Muscle layer of duodenum (tissue), 2 donors: ENCODE results near the gene GJC3.
"Not testable (repeated sequence)": the region's sequence is repeated elsewhere in the genome, so short reads cannot be mapped to it uniquely, and the experiment has no call there.

Source experiments
- H3K27ac ChIP-seq: one replicate; pipeline ENCODE4 v1.7.0; 2013; ENCODE audit warnings: mild to moderate bottlenecking, low read length
- H3K27me3 ChIP-seq: one replicate; pipeline ENCODE4 v1.7.0; 2013; ENCODE audit warnings: low read depth, mild to moderate bottlenecking, control low read depth, low read length
- H3K36me3 ChIP-seq, 2 donors: one replicate each; pipeline ENCODE4 v1.7.0; 2013; ENCODE audit warnings: low read length in 2 of 2, control low read depth in 1 of 2, mild to moderate bottlenecking in 1 of 2; ENCODE audit not compliant: insufficient read depth in 2 of 2, control insufficient read depth in 1 of 2
- H3K4me1 ChIP-seq, 2 donors: one replicate each; pipeline ENCODE4 v1.7.0; 2013; ENCODE audit warnings: low read length in 2 of 2, mild to moderate bottlenecking in 2 of 2, control low read depth in 1 of 2, moderate library complexity in 1 of 2; ENCODE audit not compliant: insufficient read depth in 2 of 2, control insufficient read depth in 1 of 2
- H3K4me3 ChIP-seq, 2 donors: one replicate each; pipeline ENCODE4 v1.7.0; 2013; ENCODE audit warnings: low read length in 2 of 2, low read depth in 1 of 2, mild to moderate bottlenecking in 1 of 2
- H3K9me3 ChIP-seq, 2 donors: one replicate each; pipeline ENCODE4 v1.7.0; 2013; ENCODE audit warnings: low read length in 2 of 2, control low read depth in 1 of 2, mild to moderate bottlenecking in 1 of 2; ENCODE audit not compliant: control insufficient read depth in 1 of 2
- donor health status: healthy.

Gene GJC3

GRCh38 chr7:99953649-99954048 lies 24.2 kb upstream of the GJC3 start:
- Histone ChIP-seq H3K9me3 (no peaks in the 10 kb centered on the region), H3K27ac (no peak overlapping the region), H3K4me3 (no peak overlapping the region), H3K4me1 (no peaks in the 10 kb centered on the region), H3K27me3 (no peaks in the 10 kb centered on the region), H3K36me3 (no peaks in the 10 kb centered on the region)

- not testable (repeated sequence) for H3K9me3 ChIP-seq, H3K27me3 ChIP-seq, H3K36me3 ChIP-seq, H3K4me1 ChIP-seq, H3K4me3 ChIP-seq, H3K27ac ChIP-seq
Observed at GRCh38 chr7:99952649-99953048, 23.2 kb upstream of the GJC3 start.

GRCh38 chr7:99950819-99951218 lies 21.4 kb upstream of the GJC3 start:
- H3K27me3 ChIP-seq, H3K9me3 ChIP-seq, H3K4me1 ChIP-seq, H3K4me3 ChIP-seq, H3K27ac ChIP-seq, H3K36me3 ChIP-seq: not testable (repeated sequence)

GRCh38 chr7:99949645-99950228 lies 20.3 kb upstream of the GJC3 start:
- no peaks in the 10 kb centered on the region for H3K36me3 ChIP-seq
- H3K4me3 ChIP-seq, result no peak overlapping the region
- no peaks in the 10 kb centered on the region for H3K9me3 ChIP-seq
- no peaks in the 10 kb centered on the region for H3K4me1 ChIP-seq
- no peaks in the 10 kb centered on the region for H3K27me3 ChIP-seq
- H3K27ac ChIP-seq, result no peak overlapping the region

DNA sequence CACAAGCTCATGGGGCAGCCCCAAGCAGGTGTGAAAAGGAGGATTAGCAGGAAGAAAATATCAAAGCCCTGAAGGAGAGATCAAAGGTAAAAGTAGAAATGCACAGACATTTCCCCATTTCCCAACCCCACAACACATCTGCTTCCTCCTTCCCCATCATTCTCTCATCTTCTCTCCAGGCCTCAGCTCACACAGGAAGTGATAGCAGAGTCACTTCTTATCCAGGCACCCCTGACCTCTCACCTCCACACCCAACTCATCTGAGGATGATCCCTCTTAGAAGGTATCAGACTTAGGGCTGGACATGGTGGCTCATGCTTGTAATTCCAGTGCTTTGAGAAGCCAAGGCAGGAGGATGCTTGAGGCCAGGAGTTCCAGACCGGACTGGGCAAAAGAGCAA lies 18.2 kb upstream of the GJC3 start:
- Histone ChIP-seq H3K4me3 (no peak overlapping the region), H3K27ac (no peak overlapping the region), H3K4me1 (no peaks in the 10 kb centered on the region), H3K9me3 (no peaks in the 10 kb centered on the region), H3K27me3 (peaks cover 3% of the 10 kb centered on the region), H3K36me3 (no peaks in the 10 kb centered on the region)

- H3K36me3 ChIP-seq, result no peaks in the 10 kb centered on the region
- peaks cover 3% of the 10 kb centered on the region for H3K27me3 ChIP-seq
- H3K9me3 ChIP-seq, result no peaks in the 10 kb centered on the region
- H3K4me1 ChIP-seq, result no peaks in the 10 kb centered on the region
- no peak overlapping the region for H3K4me3 ChIP-seq
- no peak overlapping the region for H3K27ac ChIP-seq
Observed at GRCh38 chr7:99944497-99945070, 15.2 kb upstream of the GJC3 start.

GRCh38 chr7:99943641-99944496 lies 14.4 kb upstream of the GJC3 start:
- H3K27ac ChIP-seq, result no peak overlapping the region
- peaks cover 3% of the 10 kb centered on the region for H3K27me3 ChIP-seq

GRCh38 chr7:99938296-99938695 lies 8.9 kb upstream of the GJC3 start:
- H3K27ac ChIP-seq, result no peak overlapping the region
- no peaks in the 10 kb centered on the region for H3K4me1 ChIP-seq
- H3K9me3 ChIP-seq, result no peaks in the 10 kb centered on the region
- H3K27me3 ChIP-seq, result peaks cover 6% of the 10 kb centered on the region
- H3K36me3 ChIP-seq, result no peaks in the 10 kb centered on the region
- H3K4me3 ChIP-seq, result no peak overlapping the region

More at GRCh38 chr7:99943641-99944496, 14.4 kb upstream of the GJC3 start:
- no peak overlapping the region for H3K4me3 ChIP-seq
- no peaks in the 10 kb centered on the region for H3K36me3 ChIP-seq
- H3K4me1 ChIP-seq, result no peaks in the 10 kb centered on the region
- H3K9me3 ChIP-seq, result no peaks in the 10 kb centered on the region

DNA sequence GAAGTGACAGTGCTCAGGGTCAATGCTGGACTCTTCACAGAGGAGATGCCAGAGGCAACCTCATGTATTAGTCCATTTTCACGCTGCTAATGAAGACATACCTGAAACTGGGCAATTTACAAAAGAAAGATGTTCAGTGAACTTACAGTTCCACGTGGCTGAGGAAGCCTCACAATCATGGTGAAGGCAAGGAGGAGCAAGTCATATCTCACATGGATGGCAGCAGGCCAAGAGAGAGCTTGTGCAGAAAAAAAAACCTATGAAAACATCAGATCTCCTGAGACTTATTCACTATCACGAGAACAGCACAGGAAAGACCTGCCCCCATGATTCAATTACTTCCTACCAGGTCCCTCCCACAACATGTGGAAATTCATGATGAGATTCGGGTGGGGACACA lies 5.6 kb upstream of the GJC3 start:
- H3K27me3 ChIP-seq, result not testable (repeated sequence)

GRCh38 chr7:99930376-99930775 lies 956 bp upstream of the GJC3 start:
- Histone ChIP-seq H3K27ac (no peak overlapping the region), H3K27me3 (peaks cover 6% of the 10 kb centered on the region), H3K9me3 (no peaks in the 10 kb centered on the region), H3K4me3 (no peak overlapping the region), H3K36me3 (no peaks in the 10 kb centered on the region), H3K4me1 (peaks cover 0 to 14% of the 10 kb centered on the region in 2 donors)

More for the DNA sequence above, 5.6 kb upstream of the GJC3 start:
- not testable (repeated sequence) for H3K4me3 ChIP-seq, H3K27ac ChIP-seq, H3K36me3 ChIP-seq, H3K4me1 ChIP-seq, H3K9me3 ChIP-seq

DNA sequence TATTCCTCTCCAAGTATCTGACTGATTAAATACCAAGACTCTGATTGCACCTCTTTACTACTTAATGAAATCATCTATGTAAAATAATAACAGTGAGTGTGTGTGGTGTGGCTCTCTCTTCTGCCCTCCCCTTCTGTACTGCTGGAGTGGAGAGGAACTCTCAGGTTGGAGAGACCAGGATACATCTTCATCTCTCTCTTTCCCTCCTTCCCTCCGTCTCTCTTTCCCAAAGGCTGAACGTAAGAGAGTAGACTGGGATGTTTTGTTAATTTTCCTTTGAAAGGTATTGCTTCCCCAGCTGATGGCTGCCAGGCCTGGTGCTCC lies 272 bp upstream of the GJC3 start:
- peaks cover 0 to 14% of the 10 kb centered on the region in 2 donors for H3K4me1 ChIP-seq
- peaks cover 3% of the 10 kb centered on the region for H3K27me3 ChIP-seq
- H3K9me3 ChIP-seq, result no peaks in the 10 kb centered on the region
- peak overlapping the region; percentile 5 to 43 for H3K4me3 ChIP-seq
- no peak overlapping the region for H3K27ac ChIP-seq
- no peaks in the 10 kb centered on the region for H3K36me3 ChIP-seq
